Measurements from ENCODE around the gene VPS35.

VPS35 gene

GRCh38 chr16:46613352-46613751, 75.6 kb downstream of the VPS35 start:
- DNase-seq (ENCODE audit: low read depth): no peak

GRCh38 chr16:46612121-46612520, 76.9 kb downstream of the VPS35 start:
- no peak for DNase-seq (ENCODE audit: low read depth)

GRCh38 chr16:46607529-46607928, 81.4 kb downstream of the VPS35 start:
- no peak for DNase-seq (ENCODE audit: low read depth)

- no peak for DNase-seq (ENCODE audit: low read depth)
Observed at GRCh38 chr16:46606231-46606630, 82.7 kb downstream of the VPS35 start.
